Neuronal stem cell (in vitro differentiated cells): ENCODE results near the gene CCDC27.

Experiments
- DNase-seq: peaks from one replicate; pipeline ENCODE4 v3.0.0-alpha.2; 2013; ENCODE audit warnings: low spot score
- H2AFZ ChIP-seq: one replicate; pipeline ENCODE4 v1.6.1; 2013; ENCODE audit warnings: mild to moderate bottlenecking, low read length, inconsistent platforms
- H2AK5ac ChIP-seq: 2 replicates; pipeline ENCODE4 v1.6.1; 2013; ENCODE audit warnings: low read depth, mild to moderate bottlenecking, inconsistent platforms, low read length, moderate library complexity, mixed read lengths
- H2BK120ac ChIP-seq: 2 replicates; pipeline ENCODE4 v1.6.1; 2013; ENCODE audit warnings: low read depth, mild to moderate bottlenecking, inconsistent platforms, low read length, moderate library complexity, mixed read lengths
- H2BK12ac ChIP-seq: one replicate; pipeline ENCODE4 v1.6.1; 2013; ENCODE audit warnings: low read length, inconsistent platforms
- H2BK15ac ChIP-seq: 2 replicates; pipeline ENCODE4 v1.6.1; 2013; ENCODE audit warnings: mild to moderate bottlenecking, low read length, inconsistent platforms, mixed read lengths
- H2BK5ac ChIP-seq: one replicate; pipeline ENCODE4 v1.6.1; 2013; ENCODE audit warnings: inconsistent platforms, mild to moderate bottlenecking, low read length, moderate library complexity
- H3K14ac ChIP-seq: one replicate; pipeline ENCODE4 v1.6.1; 2013; ENCODE audit warnings: low read length, inconsistent platforms
- H3K18ac ChIP-seq: 2 replicates; pipeline ENCODE4 v1.6.1; 2013; ENCODE audit warnings: low read length, inconsistent platforms
- H3K23ac ChIP-seq: 2 replicates; pipeline ENCODE4 v1.6.1; 2013; ENCODE audit warnings: low read depth, mild to moderate bottlenecking, mixed read lengths, low read length, inconsistent platforms; ENCODE audit not compliant: poor library complexity
- H3K27ac ChIP-seq: replicated peaks from 3 replicates; pipeline ENCODE4 v1.5.1; 2013; ENCODE audit warnings: low read length, inconsistent platforms
- H3K27me3 ChIP-seq, 3 experiments: 2 replicates each; pipeline ENCODE4 v1.6.1; 2013; ENCODE audit warnings: low read length in 3 of 3, mild to moderate bottlenecking in 2 of 3, inconsistent platforms in 1 of 3, low read depth in 1 of 3, mixed read lengths in 1 of 3, moderate library complexity in 1 of 3; ENCODE audit not compliant: control insufficient read depth in 3 of 3, insufficient read depth in 3 of 3
- H3K36me3 ChIP-seq, 2 donors: replicated peaks in 1 of 2; 2 replicates each; pipeline ENCODE4 v1.6.1; 2013; ENCODE audit warnings: low read length in 2 of 2; ENCODE audit not compliant: control insufficient read depth in 2 of 2, insufficient read depth in 2 of 2
- H3K4ac ChIP-seq: 2 replicates; pipeline ENCODE4 v1.6.1; 2013; ENCODE audit warnings: inconsistent platforms, mild to moderate bottlenecking, low read length, moderate library complexity
- H3K4me1 ChIP-seq, 2 donors: 1 replicate in 1 of 2; 2 replicates in 1 of 2; pipeline ENCODE4 v1.6.1; 2013; ENCODE audit warnings: low read length in 2 of 2, low read depth in 1 of 2; ENCODE audit not compliant: control insufficient read depth in 2 of 2, insufficient read depth in 1 of 2
- H3K4me2 ChIP-seq: one replicate; pipeline ENCODE4 v1.6.1; 2013; ENCODE audit warnings: mild to moderate bottlenecking, low read length, inconsistent platforms; ENCODE audit not compliant: insufficient read depth, poor library complexity, severe bottlenecking
- H3K4me3 ChIP-seq, 2 donors: 2 replicates each; pipeline ENCODE4 v1.5.1; 2013; ENCODE audit warnings: low read length in 2 of 2, mild to moderate bottlenecking in 2 of 2, inconsistent platforms in 1 of 2, moderate library complexity in 1 of 2
- H3K79me1 ChIP-seq: one replicate; pipeline ENCODE4 v1.6.1; 2013; ENCODE audit warnings: low read depth, mild to moderate bottlenecking, inconsistent platforms, low read length, moderate library complexity
- H3K9ac ChIP-seq: one replicate; pipeline ENCODE4 v1.6.1; 2013; ENCODE audit warnings: mild to moderate bottlenecking, low read depth, low read length, inconsistent platforms; ENCODE audit not compliant: poor library complexity
- H3K9me3 ChIP-seq, 2 donors: replicated peaks in 1 of 2; 2 replicates each; pipeline versions ENCODE3 to v1.6.1; 2013; ENCODE audit warnings: low read length in 2 of 2, mild to moderate bottlenecking in 2 of 2, inconsistent platforms in 1 of 2, low read depth in 1 of 2, mixed read lengths in 1 of 2, moderate library complexity in 1 of 2; ENCODE audit not compliant: control insufficient read depth in 2 of 2, insufficient read depth in 1 of 2
- H4K8ac ChIP-seq: one replicate; pipeline ENCODE4 v1.6.1; 2013; ENCODE audit warnings: low read depth, mild to moderate bottlenecking, inconsistent platforms, low read length, moderate library complexity
- H4K91ac ChIP-seq: one replicate; pipeline ENCODE4 v1.6.1; 2013; ENCODE audit warnings: low read length, low read depth, mild to moderate bottlenecking, inconsistent platforms; ENCODE audit not compliant: poor library complexity
- WGBS, 2 donors: extraction: QIAGEN DNeasy Blood & Tissue Kit; methylation state at CpG; one replicate each; pipeline ENCODE4 v1.1.7; 2013; ENCODE audit warnings: missing lambda C conversion rate in 2 of 2, mixed read lengths in 1 of 2; ENCODE audit not compliant: insufficient read length in 2 of 2, insufficient replicate concordance in 1 of 2; ENCODE audit errors: extremely low coverage in 2 of 2; 5-methylcytosine and 5-hydroxymethylcytosine counted together

Gene CCDC27

DNA sequence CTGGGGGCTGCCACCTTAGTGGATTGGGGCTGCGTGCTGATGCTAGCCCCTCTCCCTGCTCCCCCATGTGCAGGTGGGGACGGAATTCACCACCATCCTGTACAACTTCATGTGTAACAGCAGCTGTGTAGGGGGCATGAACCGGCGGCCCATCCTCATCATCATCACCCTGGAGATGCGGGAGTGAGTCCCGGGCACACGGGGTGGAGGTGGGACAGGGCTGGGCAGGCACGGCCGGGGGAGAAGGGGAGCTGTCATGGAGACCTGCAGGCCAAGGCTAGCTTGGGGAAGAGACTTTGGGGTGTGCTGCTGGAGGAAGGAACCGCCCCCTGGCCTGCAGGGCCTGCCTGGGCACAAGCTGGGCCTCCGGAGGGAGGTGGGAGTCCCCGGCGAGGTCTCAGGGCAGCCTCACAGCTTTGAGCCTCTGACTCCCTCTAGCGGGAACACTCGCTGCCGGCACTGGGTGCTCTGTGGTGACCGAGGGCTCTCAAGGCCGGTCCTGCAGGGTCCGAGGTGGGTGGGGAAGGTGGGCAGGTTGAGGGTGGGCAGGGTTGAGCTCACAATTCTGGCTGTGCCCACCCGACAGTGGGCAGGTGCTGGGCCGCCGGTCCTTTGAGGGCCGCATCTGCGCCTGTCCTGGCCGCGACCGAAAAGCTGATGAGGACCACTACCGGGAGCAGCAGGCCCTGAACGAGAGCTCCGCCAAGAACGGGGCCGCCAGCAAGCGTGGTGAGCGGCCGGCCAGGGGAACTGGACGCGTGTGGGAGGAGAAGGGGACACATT, 25.0 kb upstream of the CCDC27 start:
- H2BK12ac ChIP-seq: peak overlapping the region; percentile 3
- peaks cover 0 to 5% (median 0%) of the 10 kb centered on the region in 3 experiments for H3K27me3 ChIP-seq
- no CpG with 5 or more reads among the region's 37 CpGs for WGBS, 2 donors
- peak overlapping the region; percentile 26 for H2BK15ac ChIP-seq
- peak overlapping the region; percentile 90 for H2AK5ac ChIP-seq
- peak overlapping the region; percentile 96 for H3K23ac ChIP-seq
- DNase-seq: no peak
- no peak overlapping the region for H2BK5ac ChIP-seq
- peaks cover 9 to 11% of the 10 kb centered on the region in 2 donors for H3K4me1 ChIP-seq
- no peak overlapping the region for H4K8ac ChIP-seq
- no peak overlapping the region for H2AFZ ChIP-seq
- H4K91ac ChIP-seq: peak overlapping the region; percentile 72
- no peaks in the 10 kb centered on the region for H3K36me3 ChIP-seq
- no peaks in the 10 kb centered on the region for H3K9me3 ChIP-seq
- no peak overlapping the region for H3K4me3 ChIP-seq
- peak overlapping the region; percentile 87 for H3K18ac ChIP-seq
- H3K79me1 ChIP-seq: peaks cover 2% of the 10 kb centered on the region
- H3K27ac ChIP-seq: no peak overlapping the region
- peak overlapping the region; percentile 66 for H3K4ac ChIP-seq
- peak overlapping the region; percentile 89 for H3K14ac ChIP-seq
- no peak overlapping the region for H3K4me2 ChIP-seq
- peak overlapping the region; percentile 70 for H3K9ac ChIP-seq
- no peak overlapping the region for H2BK120ac ChIP-seq

DNA sequence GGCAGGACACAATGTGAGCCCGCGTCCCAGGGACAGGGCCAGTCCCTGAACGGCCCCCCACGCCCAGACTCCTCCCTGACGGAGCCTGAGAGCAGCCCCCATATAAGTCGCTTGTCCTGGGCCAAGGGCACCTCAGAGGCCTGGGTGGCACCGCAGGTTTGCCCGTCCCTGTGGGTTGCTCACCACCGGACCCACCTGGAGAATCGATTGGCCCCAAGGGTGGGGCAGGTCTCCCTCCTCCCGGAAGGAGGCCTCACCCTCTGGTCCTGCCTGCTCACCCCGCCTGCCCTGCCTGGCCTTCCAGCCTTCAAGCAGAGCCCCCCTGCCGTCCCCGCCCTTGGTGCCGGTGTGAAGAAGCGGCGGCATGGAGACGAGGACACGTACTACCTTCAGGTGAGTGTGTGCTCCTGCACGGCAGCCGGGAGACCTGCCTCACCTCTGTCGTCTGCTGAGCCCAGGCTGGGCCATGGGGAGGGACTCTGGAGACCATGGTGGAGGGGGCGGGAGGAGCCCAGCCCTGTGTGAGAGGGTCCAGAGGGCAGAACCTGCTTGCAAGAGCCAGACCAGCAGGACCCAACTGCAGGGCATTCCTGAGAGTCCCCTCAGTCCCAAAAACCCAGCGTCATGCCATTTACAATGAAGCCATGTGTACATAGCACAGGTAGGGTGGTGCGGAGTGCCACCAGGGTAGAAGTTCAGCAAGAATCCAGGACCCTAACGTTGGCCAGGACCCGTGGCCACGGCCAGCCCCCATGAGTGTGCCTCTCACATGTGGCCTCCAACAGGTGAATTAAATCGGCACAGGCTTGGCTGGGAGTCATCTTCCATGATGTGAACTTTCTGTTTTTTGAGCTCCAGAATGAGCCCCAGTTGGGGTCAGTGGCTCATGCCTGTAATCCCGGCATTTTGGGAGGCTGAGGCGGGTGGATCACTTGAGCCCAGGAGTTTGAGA, 24.1 kb upstream of the CCDC27 start:
- peak overlapping the region; percentile 70 for H3K9ac ChIP-seq
- peak overlapping the region; percentile 96 for H3K23ac ChIP-seq

DNA sequence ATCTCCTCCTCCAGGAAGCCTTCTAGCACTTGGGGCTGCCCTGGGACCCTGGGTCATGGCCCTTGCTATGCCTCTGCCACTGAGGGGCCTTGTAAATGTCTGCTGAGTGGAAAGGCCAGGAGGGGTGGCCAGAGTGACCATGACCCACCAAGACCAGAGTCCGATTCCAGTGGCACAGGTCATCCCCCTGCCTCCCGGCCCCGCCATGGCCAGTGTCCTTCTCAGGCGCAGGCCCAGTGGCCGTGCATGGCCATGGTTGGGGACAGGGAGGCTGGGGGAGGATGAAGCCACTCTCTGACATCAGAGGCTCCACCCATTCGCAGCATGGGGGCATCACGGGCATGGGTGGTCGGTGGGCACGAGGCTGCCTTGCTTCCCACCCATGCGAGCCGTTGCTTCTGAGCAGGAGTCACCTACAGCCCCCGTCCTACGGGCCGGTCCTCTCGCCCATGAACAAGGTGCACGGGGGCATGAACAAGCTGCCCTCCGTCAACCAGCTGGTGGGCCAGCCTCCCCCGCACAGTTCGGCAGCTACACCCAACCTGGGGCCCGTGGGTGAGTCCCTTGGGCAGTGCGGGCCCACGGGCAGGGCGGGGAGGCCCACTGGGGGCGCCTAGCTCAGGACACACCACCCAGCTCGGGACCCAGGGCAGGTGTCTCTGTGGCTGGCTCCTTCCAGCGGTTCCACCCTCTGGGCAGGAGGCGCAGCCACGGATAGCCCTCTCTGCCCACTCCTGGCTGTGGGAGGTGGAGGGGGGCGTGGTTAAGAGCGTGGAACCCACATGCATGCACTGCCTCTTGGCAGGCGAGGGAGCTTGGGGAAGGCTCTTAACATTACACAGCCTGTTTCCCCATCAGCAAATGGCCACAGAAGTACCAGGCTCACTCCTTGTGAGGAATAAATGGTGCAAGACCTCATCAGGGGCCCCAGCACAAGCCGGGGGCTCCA, 22.4 kb upstream of the CCDC27 start:
- H2BK5ac ChIP-seq: no peak overlapping the region
- no peak overlapping the region for H3K4me2 ChIP-seq
- no CpG with 5 or more reads among the region's 32 CpGs for WGBS, 2 donors

More for the DNA sequence above, 24.1 kb upstream of the CCDC27 start:
- no peak overlapping the region for H2AFZ ChIP-seq
- H3K27ac ChIP-seq: no peak overlapping the region
- H3K79me1 ChIP-seq: peaks cover 4% of the 10 kb centered on the region
- H3K14ac ChIP-seq: peak overlapping the region; percentile 71
- H3K27me3 ChIP-seq: peaks cover 0 to 5% (median 0%) of the 10 kb centered on the region in 3 experiments
- no peak overlapping the region for H4K8ac ChIP-seq
- no peak overlapping the region for H2BK12ac ChIP-seq
- H3K9me3 ChIP-seq: no peaks in the 10 kb centered on the region
- WGBS, 2 donors: no CpG with 5 or more reads among the region's 31 CpGs
- H2BK15ac ChIP-seq: peak overlapping the region; percentile 64
- H3K4me3 ChIP-seq: no peak overlapping the region
- H3K18ac ChIP-seq: peak overlapping the region; percentile 76
- H2BK120ac ChIP-seq: no peak overlapping the region
- H2AK5ac ChIP-seq: peak overlapping the region; percentile 21
- H3K4ac ChIP-seq: no peak overlapping the region
- peak overlapping the region; percentile 72 for H4K91ac ChIP-seq
- DNase-seq: no peak
- H3K36me3 ChIP-seq: no peaks in the 10 kb centered on the region
- no peak overlapping the region for H2BK5ac ChIP-seq
- no peak overlapping the region for H3K4me2 ChIP-seq
- H3K4me1 ChIP-seq: peaks cover 12 to 18% of the 10 kb centered on the region in 2 donors

More for the DNA sequence above, 22.4 kb upstream of the CCDC27 start:
- Histone ChIP-seq H4K8ac (no peak overlapping the region), H3K18ac (no peak overlapping the region), H3K14ac (no peak overlapping the region), H3K79me1 (peaks cover 4% of the 10 kb centered on the region), H2BK15ac (no peak overlapping the region), H3K4me3 (no peak overlapping the region), H3K27me3 (peaks cover 0 to 5% (median 0%) of the 10 kb centered on the region in 3 experiments), H3K27ac (no peak overlapping the region), H3K9ac (no peak overlapping the region), H3K36me3 (peaks cover 2 to 10% of the 10 kb centered on the region in 2 donors), H3K23ac (peak overlapping the region; percentile 45), H2BK12ac (peak overlapping the region; percentile 49), H3K4ac (no peak overlapping the region), H3K4me1 (peaks cover 13 to 18% of the 10 kb centered on the region in 2 donors), H2AFZ (no peak overlapping the region), H3K9me3 (no peaks in the 10 kb centered on the region), H2AK5ac (peak overlapping the region; percentile 88), H2BK120ac (no peak overlapping the region), H4K91ac (no peak overlapping the region)
- DNase-seq: no peak
